ENCODE data around the gene SPAST. TPM values are rescaled to one million over a fixed set of nuclear protein-coding genes. Genes with fewer than 3 reads are reported as not detected.

Gene SPAST
- total and polyA plus RNA-seq, 2 of the 13 experiments (the other 11 are each of a cell fraction or from before 2014, with no cell fraction given) = 11.5 to 40.4 TPM

- peak; percentile 99 for TF ChIP-seq ZNF770 (CRISPR knock-in tag; IDR thresholded peaks at IDR 0.05)
- 0 out of 2 replicates have a peak, but pooled peaks have one; percentile 13 for TF ChIP-seq RCOR2 (CRISPR knock-in tag; IDR thresholded peaks at IDR 0.05)
- TF ChIP-seq, protein P1, sequence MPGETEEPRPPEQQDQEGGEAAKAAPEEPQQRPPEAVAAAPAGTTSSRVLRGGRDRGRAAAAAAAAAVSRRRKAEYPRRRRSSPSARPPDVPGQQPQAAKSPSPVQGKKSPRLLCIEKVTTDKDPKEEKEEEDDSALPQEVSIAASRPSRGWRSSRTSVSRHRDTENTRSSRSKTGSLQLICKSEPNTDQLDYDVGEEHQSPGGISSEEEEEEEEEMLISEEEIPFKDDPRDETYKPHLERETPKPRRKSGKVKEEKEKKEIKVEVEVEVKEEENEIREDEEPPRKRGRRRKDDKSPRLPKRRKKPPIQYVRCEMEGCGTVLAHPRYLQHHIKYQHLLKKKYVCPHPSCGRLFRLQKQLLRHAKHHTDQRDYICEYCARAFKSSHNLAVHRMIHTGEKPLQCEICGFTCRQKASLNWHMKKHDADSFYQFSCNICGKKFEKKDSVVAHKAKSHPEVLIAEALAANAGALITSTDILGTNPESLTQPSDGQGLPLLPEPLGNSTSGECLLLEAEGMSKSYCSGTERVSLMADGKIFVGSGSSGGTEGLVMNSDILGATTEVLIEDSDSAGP (CRISPR knock-in tag; IDR thresholded peaks at IDR 0.05; ENCODE audit: borderline replicate concordance) = 0 out of 2 replicates have a peak, but pooled peaks have one; percentile 45
- TF ChIP-seq, protein P2, sequence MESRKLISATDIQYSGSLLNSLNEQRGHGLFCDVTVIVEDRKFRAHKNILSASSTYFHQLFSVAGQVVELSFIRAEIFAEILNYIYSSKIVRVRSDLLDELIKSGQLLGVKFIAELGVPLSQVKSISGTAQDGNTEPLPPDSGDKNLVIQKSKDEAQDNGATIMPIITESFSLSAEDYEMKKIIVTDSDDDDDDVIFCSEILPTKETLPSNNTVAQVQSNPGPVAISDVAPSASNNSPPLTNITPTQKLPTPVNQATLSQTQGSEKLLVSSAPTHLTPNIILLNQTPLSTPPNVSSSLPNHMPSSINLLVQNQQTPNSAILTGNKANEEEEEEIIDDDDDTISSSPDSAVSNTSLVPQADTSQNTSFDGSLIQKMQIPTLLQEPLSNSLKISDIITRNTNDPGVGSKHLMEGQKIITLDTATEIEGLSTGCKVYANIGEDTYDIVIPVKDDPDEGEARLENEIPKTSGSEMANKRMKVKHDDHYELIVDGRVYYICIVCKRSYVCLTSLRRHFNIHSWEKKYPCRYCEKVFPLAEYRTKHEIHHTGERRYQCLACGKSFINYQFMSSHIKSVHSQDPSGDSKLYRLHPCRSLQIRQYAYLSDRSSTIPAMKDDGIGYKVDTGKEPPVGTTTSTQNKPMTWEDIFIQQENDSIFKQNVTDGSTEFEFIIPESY (CRISPR knock-in tag; IDR thresholded peaks at IDR 0.05) = peak; percentile 42; the same call in 1 of the 2 replicates
- no peak for TF ChIP-seq MTA3 (CRISPR knock-in tag; IDR thresholded peaks at IDR 0.05)
- TF ChIP-seq, protein P3, sequence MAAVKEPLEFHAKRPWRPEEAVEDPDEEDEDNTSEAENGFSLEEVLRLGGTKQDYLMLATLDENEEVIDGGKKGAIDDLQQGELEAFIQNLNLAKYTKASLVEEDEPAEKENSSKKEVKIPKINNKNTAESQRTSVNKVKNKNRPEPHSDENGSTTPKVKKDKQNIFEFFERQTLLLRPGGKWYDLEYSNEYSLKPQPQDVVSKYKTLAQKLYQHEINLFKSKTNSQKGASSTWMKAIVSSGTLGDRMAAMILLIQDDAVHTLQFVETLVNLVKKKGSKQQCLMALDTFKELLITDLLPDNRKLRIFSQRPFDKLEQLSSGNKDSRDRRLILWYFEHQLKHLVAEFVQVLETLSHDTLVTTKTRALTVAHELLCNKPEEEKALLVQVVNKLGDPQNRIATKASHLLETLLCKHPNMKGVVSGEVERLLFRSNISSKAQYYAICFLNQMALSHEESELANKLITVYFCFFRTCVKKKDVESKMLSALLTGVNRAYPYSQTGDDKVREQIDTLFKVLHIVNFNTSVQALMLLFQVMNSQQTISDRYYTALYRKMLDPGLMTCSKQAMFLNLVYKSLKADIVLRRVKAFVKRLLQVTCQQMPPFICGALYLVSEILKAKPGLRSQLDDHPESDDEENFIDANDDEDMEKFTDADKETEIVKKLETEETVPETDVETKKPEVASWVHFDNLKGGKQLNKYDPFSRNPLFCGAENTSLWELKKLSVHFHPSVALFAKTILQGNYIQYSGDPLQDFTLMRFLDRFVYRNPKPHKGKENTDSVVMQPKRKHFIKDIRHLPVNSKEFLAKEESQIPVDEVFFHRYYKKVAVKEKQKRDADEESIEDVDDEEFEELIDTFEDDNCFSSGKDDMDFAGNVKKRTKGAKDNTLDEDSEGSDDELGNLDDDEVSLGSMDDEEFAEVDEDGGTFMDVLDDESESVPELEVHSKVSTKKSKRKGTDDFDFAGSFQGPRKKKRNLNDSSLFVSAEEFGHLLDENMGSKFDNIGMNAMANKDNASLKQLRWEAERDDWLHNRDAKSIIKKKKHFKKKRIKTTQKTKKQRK (IDR thresholded peaks at IDR 0.05; ENCODE audit: low read length) = no peak
- TF ChIP-seq, protein P4, sequence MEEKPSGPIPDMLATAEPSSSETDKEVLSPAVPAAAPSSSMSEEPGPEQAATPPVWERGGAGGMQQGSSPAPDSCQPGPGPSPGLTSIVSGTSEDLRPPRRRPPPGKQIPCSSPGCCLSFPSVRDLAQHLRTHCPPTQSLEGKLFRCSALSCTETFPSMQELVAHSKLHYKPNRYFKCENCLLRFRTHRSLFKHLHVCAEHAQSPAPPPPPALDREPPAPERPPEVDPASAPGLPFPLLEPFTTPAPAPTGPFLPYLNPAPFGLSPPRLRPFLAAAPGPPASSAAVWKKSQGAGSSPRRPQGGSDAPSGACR (CRISPR knock-in tag; IDR thresholded peaks at IDR 0.05) = no peak
- TF ChIP-seq SOX5 (CRISPR knock-in tag; IDR thresholded peaks at IDR 0.05; ENCODE audit: borderline replicate concordance) = no peak
- TF ChIP-seq EEA1 (CRISPR knock-in tag; IDR thresholded peaks at IDR 0.05; ENCODE audit: borderline replicate concordance) = no peak
- no peak for TF ChIP-seq KDM5A (IDR thresholded peaks at IDR 0.05; ENCODE audit: borderline replicate concordance, low read length)
- TF ChIP-seq SNAPC2 (CRISPR knock-in tag; IDR thresholded peaks at IDR 0.05) = no peak
- TF ChIP-seq ELF3 (CRISPR knock-in tag; IDR thresholded peaks at IDR 0.05) = peak; percentile 65; the same call in 1 of the 2 replicates
- TF ChIP-seq, protein P5, sequence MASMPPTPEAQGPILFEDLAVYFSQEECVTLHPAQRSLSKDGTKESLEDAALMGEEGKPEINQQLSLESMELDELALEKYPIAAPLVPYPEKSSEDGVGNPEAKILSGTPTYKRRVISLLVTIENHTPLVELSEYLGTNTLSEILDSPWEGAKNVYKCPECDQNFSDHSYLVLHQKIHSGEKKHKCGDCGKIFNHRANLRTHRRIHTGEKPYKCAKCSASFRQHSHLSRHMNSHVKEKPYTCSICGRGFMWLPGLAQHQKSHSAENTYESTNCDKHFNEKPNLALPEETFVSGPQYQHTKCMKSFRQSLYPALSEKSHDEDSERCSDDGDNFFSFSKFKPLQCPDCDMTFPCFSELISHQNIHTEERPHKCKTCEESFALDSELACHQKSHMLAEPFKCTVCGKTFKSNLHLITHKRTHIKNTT (CRISPR knock-in tag; IDR thresholded peaks at IDR 0.05) = no peak
- TF ChIP-seq MIXL1 (CRISPR knock-in tag; IDR thresholded peaks at IDR 0.05) = 0 out of 2 replicates have a peak, but pooled peaks have one; percentile 47
Measured at GRCh38 chr2:32061973-32062861, 1.1 kb upstream of the SPAST start (continued).

All from HepG2 (cell line).